RWPE2 (cell line): Measurements from ENCODE around the gene DOK5.

ENCODE experiments used
- ATAC-seq: fragments of 200-7000 bp; cut with Tn5 transposase; 3 replicates; pipeline ENCODE4 v1.9.1; 2021; ENCODE audit warnings: low read depth
- DNase-seq: peaks from one replicate; pipeline ENCODE4 v3.0.0-alpha.2; 2020; ENCODE audit warnings: low spot score
- H3K27ac ChIP-seq: fragments of 450-650 bp; 2 replicates; pipeline ENCODE4 v1.5.1; 2017; ENCODE audit warnings: mild to moderate bottlenecking; ENCODE audit not compliant: poor library complexity, severe bottlenecking
- H3K27me3 ChIP-seq: fragments of 250-450 bp; sonication (Bioruptor Pico); 2 replicates; pipeline ENCODE4 v1.5.1; 2021; ENCODE audit warnings: mild to moderate bottlenecking, moderate library complexity; ENCODE audit not compliant: insufficient read depth, poor library complexity, severe bottlenecking
- H3K36me3 ChIP-seq: fragments of 250-450 bp; sonication (Bioruptor Pico); 2 replicates; pipeline ENCODE4 v1.5.1; 2020; ENCODE audit warnings: low read depth, mild to moderate bottlenecking, moderate library complexity
- H3K4me1 ChIP-seq: fragments of 250-450 bp; sonication (Bioruptor Pico); 2 replicates; pipeline ENCODE4 v1.5.1; 2021; ENCODE audit warnings: mild to moderate bottlenecking, moderate library complexity; ENCODE audit not compliant: insufficient read depth, poor library complexity, severe bottlenecking
- H3K4me3 ChIP-seq: fragments of 250-450 bp; sonication (Bioruptor Pico); 2 replicates; pipeline ENCODE4 v1.5.1; 2021; ENCODE audit warnings: mild to moderate bottlenecking, moderate library complexity; ENCODE audit not compliant: severe bottlenecking
- H3K9me3 ChIP-seq: fragments of 250-450 bp; sonication (Bioruptor Pico); 2 replicates; pipeline ENCODE4 v1.5.1; 2021; ENCODE audit warnings: mild to moderate bottlenecking, moderate library complexity; ENCODE audit not compliant: severe bottlenecking
- CTCF ChIP-seq: fragments of 450-650 bp; IDR thresholded peaks from one replicate; pipeline ENCODE4 v1.5.1; 2017; ENCODE audit warnings: mild to moderate bottlenecking, moderate library complexity; ENCODE audit not compliant: poor library complexity, severe bottlenecking

Gene DOK5

DNA sequence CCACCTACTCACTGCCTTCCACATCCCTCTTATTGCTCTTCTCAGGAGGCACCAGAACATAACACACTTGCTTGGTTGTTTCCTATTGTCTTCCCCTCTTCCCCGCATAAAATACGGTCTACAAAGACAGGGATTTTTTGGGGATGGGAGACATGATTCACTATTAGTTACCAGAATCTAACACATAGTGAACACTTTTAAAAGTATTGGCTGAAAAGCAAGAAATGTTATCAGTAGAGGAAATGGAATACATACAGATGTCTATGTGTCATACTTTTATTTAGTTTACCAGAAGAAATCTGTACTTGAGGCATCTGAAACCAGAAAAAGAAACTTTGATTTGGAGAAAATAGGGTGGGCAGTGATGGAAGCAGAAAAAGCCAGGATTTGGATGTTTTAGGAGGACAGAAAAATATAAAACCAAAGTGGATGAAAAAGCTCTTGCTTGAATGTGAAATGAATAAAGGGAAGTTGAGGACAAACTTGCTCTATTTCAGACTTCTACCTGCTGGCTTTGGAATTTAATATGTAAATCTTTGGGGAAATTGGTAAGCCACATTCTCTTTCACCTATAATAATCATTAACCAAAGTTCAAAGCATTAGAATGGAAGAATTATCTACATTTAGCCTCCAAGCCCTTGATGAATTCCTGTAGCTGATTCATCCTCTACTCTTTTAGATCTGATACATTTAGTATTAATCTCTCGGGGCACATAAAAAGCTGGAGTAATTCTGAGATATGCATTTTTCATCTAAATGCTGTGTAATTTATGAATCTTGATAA, 82.6 kb downstream of the DOK5 start:
- H3K36me3 ChIP-seq: no peaks in the 10 kb centered on the region
- DNase-seq: no peak
- H3K4me3 ChIP-seq: no peak overlapping the region
- no peaks in the 10 kb centered on the region for H3K9me3 ChIP-seq
- H3K4me1 ChIP-seq: no peaks in the 10 kb centered on the region
- ATAC-seq: no peak
- H3K27ac ChIP-seq: no peak overlapping the region
- H3K27me3 ChIP-seq: peaks cover 63% of the 10 kb centered on the region
- no peak for TF ChIP-seq CTCF

DNA sequence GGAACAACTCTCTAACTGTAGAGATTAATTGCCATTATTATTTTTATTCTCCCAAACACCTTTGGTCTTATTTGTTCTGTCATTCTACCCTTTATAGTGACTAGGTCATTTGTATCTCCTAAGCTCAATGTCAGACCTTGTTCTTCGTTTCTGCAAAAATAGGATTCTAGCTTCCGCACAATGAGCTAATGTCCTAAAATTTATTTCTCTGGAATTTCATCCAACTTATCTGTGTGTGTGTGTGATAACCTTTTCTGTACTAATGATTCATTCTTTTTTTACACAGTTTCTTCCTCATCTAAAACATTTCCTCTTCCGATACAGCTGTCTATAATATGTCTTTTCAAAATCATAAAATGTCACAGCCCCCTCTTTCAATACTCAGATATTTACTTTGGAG, 84.5 kb downstream of the DOK5 start:
- H3K36me3 ChIP-seq: no peaks in the 10 kb centered on the region
- no peaks in the 10 kb centered on the region for H3K9me3 ChIP-seq
- H3K27me3 ChIP-seq: peaks cover 54% of the 10 kb centered on the region
- no peak for TF ChIP-seq CTCF
- H3K4me3 ChIP-seq: no peak overlapping the region
- H3K4me1 ChIP-seq: no peaks in the 10 kb centered on the region
- ATAC-seq: no peak
- no peak for DNase-seq
- H3K27ac ChIP-seq: no peak overlapping the region

DNA sequence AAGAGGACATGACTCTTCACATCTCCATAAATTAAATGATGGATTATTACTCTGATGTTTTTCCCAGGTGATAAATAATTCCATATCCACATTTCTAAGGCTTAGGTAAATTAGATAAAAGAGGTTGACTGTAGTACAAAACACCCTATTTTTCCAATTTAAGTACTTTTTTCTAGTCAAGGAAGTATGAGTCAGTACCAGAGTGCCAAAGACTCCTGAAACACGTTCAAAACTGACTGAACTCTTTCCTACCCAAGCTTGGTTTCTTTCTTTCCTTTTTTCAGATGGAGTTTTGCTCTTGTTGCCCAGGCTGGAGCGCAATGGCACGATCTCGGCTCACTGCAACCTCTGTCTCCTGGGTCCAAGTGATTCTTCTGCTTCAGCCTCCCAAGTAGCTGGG, 85.0 kb downstream of the DOK5 start:
- Histone ChIP-seq H3K4me3 (no peak overlapping the region), H3K4me1 (no peaks in the 10 kb centered on the region), H3K36me3 (no peaks in the 10 kb centered on the region), H3K9me3 (no peaks in the 10 kb centered on the region), H3K27ac (no peak overlapping the region), H3K27me3 (peaks cover 49% of the 10 kb centered on the region)
- ATAC-seq (no peak), DNase-seq (no peak)
- TF ChIP-seq CTCF: no peak

- Histone ChIP-seq H3K36me3 (no peaks in the 10 kb centered on the region), H3K4me3 (no peak overlapping the region), H3K27me3 (peaks cover 9% of the 10 kb centered on the region), H3K27ac (no peak overlapping the region), H3K4me1 (no peaks in the 10 kb centered on the region), H3K9me3 (no peaks in the 10 kb centered on the region)
- ATAC-seq (no peak), DNase-seq (no peak)
- TF ChIP-seq CTCF: no peak
These were observed 89.9 kb downstream of the DOK5 start for GRCh38 chr20:54565255-54565654.

- no peak overlapping the region for H3K4me3 ChIP-seq
- peaks cover 13% of the 10 kb centered on the region for H3K27me3 ChIP-seq
- no peak for TF ChIP-seq CTCF
- H3K27ac ChIP-seq: no peak overlapping the region
- ATAC-seq (0 out of 3 replicates have a peak, but pooled peaks have one; percentile 26), DNase-seq (no peak)
- no peaks in the 10 kb centered on the region for H3K9me3 ChIP-seq
- H3K36me3 ChIP-seq: no peaks in the 10 kb centered on the region
- no peaks in the 10 kb centered on the region for H3K4me1 ChIP-seq
These were observed 90.8 kb downstream of the DOK5 start for GRCh38 chr20:54566031-54566688.
